Thyroid gland (tissue), 4 donors: ENCODE data around the gene LIX1.

Source experiments
- CTCF ChIP-seq, 6 experiments: fragments of 200-600 bp in 3 of 6; fragments of 450-650 bp in 3 of 6; sonication (generic) in 3 of 6; IDR thresholded peaks; one replicate each; pipeline ENCODE4 v1.5.1; 2016 to 2019; ENCODE audit warnings: antibody characterized with exemption in 6 of 6, mild to moderate bottlenecking in 2 of 6, inconsistent platforms in 1 of 6, moderate library complexity in 1 of 6
- POLR2A ChIP-seq, 2 donors: fragments of 450-650 bp; IDR thresholded peaks; one replicate each; pipeline ENCODE4 v1.6.1; 2017; ENCODE audit warnings: antibody characterized with exemption in 2 of 2, mild to moderate bottlenecking in 2 of 2, moderate library complexity in 1 of 2

GRCh38 chr5:97141539-97141938 is 872 bp downstream of the LIX1 start:
- no peak for TF ChIP-seq CTCF (IDR thresholded peaks at IDR 0.05)
- TF ChIP-seq POLR2A (IDR thresholded peaks at IDR 0.05), result no peak
